GM18520 (cell line): Measurements from ENCODE around the gene ERN1.

Experiments used
- ATAC-seq: cut with Tn5 transposase; IDR thresholded peaks from one replicate; pipeline ENCODE4 v1.9.1; 2021; ENCODE audit not compliant: unreplicated experiment

Gene ERN1

DNA sequence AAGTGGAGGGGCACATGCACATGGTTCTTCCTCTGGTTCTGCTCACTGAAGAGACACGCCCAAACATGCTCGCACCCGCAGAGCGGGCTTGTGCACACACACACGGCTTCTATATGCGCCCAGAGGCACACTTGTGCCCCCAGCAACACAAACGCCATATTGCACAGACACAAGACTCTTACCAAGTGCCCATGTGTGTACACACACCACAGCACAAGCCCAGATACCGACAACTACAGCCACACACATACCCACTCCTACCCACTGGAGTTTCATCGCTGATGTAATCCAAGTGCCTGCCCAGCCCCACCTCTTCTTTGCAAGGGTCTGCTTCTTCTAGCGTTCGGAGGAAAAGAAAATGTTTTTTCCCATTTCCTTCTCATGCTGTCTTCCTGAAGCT lies 138.3 kb downstream of the ERN1 start:
- no peak for ATAC-seq

DNA sequence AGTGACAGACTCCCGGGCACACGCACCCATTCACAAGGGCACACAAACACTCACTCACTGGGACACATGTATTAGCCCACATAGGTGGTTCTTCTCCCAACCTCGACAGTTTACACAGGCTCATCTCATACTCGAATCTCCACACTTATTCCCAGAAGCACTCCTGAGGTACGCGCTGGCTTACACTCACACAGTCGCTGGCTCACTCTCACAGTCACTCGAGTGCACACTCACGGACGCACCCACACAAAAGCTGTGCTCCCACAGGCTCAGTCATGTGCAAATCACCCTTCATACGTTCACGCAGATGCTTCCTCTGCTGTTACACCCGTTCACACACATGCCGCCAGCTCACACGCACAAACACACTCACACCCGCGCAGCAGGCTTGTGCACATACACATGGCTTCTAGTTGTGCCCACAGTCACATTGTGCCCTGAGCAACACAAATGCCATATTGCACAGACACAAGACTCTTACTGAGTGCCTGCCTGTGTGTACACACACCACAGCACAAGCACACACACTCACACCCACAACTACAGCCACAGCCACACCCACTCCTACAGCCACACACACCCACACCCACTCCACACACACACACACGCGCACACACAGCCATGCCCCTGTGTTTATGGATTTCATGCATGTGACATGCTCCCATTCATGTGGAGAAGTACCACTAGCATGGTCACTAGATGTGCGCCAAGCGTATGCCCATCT lies 140.2 kb downstream of the ERN1 start:
- ATAC-seq = no peak
